Motor neuron (in vitro differentiated cells): ENCODE data around the gene FZD10. TPM values are rescaled to one million over a fixed set of nuclear protein-coding genes. Genes with fewer than 3 reads are reported as not detected.

Source experiments
- ATAC-seq, 8 experiments: fragments of 200-7000 bp; cut with Tn5 transposase; replicated peaks in 6 of 8; 2 replicates each; pipeline ENCODE4 v1.8.0; 2021; ENCODE audit warnings: mild to moderate bottlenecking in 8 of 8, moderate library complexity in 8 of 8
- H3K27ac ChIP-seq, 2 donors: fragments of 250-450 bp; sonication (Bioruptor Pico); 2 replicates each; pipeline ENCODE4 v1.9.0; 2021; ENCODE audit warnings: antibody characterized with exemption in 2 of 2, mild to moderate bottlenecking in 2 of 2, moderate library complexity in 1 of 2
- H3K4me1 ChIP-seq, 2 donors: fragments of 250-450 bp; sonication (Bioruptor Pico); replicated peaks in 1 of 2; 2 replicates each; pipeline ENCODE4 v1.6.1; 2021; ENCODE audit warnings: antibody characterized with exemption in 2 of 2, mild to moderate bottlenecking in 2 of 2, moderate library complexity in 1 of 2
- H3K4me3 ChIP-seq, 5 donors: fragments of 250-450 bp; sonication (Bioruptor Pico); 2 replicates each; pipeline ENCODE4 v1.9.0; 2021; ENCODE audit warnings: antibody characterized with exemption in 5 of 5, mild to moderate bottlenecking in 5 of 5, moderate library complexity in 4 of 5
- WGBS, 10 experiments: fragments of 450-650 bp; shearing (Covaris generic); methylation state at CpG; one replicate each; pipeline ENCODE4 v1.0.0; 2022; 5-methylcytosine and 5-hydroxymethylcytosine counted together
- in situ Hi-C, 9 experiments: fragments of 400-800 bp; cut with MboI; loops; one replicate each; pipeline ENCODE4 v1.15.0; 2021; ENCODE audit warnings: low sequenced_read_pairs in 9 of 9, low pct_unique_long_range_greater_than_20kb in 2 of 9; ENCODE audit not compliant: unreplicated experiment in 9 of 9
- total RNA-seq, 8 experiments: library from RNA; unstranded; fragments of 300-600 nt; gene quantifications; 2 replicates each; pipeline versions ENCODE4 v1.2.3 to v1.2.4, GENCODE V29; 2022

The FZD10 gene
- total RNA-seq, 8 experiments from 2014 or later = 0.08 to 4.9 (median 0.25) TPM

DNA sequence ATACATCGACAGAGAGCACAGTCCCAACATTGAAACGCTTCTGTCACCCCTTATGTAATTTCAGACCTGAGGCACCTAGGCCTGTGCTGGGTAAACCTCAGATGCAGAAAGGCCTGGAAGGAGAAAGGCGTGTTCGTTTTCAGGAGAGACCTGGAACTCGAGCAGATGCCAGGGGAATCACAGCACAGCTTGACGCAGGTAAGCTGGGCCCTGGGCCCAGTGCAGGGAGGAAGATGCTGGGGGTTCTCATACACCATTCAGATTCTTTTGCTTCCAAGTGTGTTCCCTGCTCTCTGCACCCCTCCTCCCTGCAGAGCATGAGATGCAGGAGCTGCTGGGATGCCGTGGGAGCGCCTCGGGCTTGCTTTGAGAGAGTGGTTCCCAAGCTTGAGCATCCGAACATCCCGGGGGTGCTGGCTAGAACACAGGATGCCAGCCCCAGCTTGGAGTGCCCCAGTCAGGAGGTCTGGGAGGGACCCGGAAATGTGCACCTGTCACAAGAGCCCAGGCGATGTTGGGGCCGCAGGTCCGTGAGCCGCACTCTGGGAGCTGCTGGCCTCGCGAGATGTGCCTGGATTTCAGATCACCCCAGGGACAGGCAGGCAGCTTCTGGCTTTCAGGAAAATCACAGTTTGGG is 35.9 kb downstream of the FZD10 start:
- 0 to 90% (median 66%) methylated on average over 1 to 12 of the region's 18 CpGs; no CpG with 5 or more reads in 4 of the 10 experiments for WGBS, 10 experiments
- no peaks in the 10 kb centered on the region for H3K4me1 ChIP-seq
- H3K4me3 ChIP-seq = no peak overlapping the region
- no peak overlapping the region for H3K27ac ChIP-seq
- ATAC-seq = no peak
- in situ Hi-C loops = no loop called here

DNA sequence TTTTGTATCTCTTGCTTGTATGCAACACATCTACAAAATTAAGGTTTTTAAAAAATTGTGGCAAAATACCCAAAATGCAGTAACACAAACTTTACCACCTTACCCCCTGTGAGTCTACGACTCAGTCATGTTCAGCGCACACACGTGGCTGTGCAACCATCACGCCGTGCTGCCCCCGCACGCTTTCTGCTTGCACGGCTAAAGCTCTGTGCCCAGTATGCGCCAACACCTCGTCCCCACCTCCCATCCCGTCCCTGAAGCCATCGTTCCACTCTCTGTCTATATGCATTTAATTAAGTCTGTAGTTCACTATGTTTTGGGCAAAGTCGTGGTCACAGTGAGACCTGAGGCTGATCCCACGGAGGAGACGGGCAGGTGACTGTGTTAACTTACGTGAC is 36.4 kb downstream of the FZD10 start:
- in situ Hi-C loops = no loop called here
- H3K4me3 ChIP-seq = no peak overlapping the region
- H3K27ac ChIP-seq = no peak overlapping the region
- H3K4me1 ChIP-seq = no peaks in the 10 kb centered on the region
- no peak for ATAC-seq
- 35 to 74% (median 65%) methylated on average over 3 to 11 of the region's 16 CpGs; no CpG with 5 or more reads in 5 of the 10 experiments for WGBS, 10 experiments

DNA sequence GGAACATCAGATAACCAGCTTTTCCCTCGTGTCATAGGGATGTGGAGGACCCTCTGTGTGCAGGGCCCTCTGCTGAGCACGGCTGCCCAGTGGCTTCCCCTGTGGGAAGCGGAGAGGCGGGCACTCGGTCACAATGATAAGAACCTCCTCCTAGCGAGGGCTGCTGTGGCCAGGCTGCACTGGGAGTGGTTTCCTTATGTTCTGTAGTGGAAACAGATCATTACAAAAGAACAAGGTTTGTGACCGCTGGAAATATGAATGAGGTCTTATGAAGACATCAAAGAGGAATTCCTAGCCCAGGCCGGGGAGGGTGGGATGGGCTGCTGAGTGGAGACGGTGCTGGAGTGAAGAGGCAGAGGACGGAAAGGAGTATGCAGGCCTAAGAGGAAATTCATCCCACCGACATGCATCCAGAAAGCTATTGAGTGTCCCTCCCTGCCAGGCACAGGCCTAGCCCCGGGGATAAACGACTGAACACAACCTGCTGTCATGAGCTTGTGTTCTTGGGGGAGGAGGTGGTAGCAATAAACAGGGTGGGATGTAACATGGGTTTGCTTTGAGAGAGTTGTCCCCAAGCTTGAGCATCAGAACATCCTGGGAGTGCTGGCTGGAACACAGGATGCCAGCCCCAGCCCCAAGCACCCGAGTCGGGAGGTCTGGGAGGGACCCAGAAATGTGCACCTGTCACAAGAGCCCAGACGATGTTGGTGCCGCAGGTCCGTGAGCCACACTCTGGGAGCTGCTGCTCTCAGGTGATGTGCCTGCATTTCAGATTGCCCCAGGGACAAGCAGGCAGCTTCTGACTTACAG is 37.5 kb downstream of the FZD10 start:
- no peaks in the 10 kb centered on the region for H3K4me1 ChIP-seq
- no peak overlapping the region for H3K4me3 ChIP-seq
- H3K27ac ChIP-seq = no peak overlapping the region
- ATAC-seq = no peak
- 0 to 100% (median 46%) methylated on average over 1 to 12 of the region's 18 CpGs; no CpG with 5 or more reads in 4 of the 10 experiments for WGBS, 10 experiments
- in situ Hi-C loops = no loop called here

DNA sequence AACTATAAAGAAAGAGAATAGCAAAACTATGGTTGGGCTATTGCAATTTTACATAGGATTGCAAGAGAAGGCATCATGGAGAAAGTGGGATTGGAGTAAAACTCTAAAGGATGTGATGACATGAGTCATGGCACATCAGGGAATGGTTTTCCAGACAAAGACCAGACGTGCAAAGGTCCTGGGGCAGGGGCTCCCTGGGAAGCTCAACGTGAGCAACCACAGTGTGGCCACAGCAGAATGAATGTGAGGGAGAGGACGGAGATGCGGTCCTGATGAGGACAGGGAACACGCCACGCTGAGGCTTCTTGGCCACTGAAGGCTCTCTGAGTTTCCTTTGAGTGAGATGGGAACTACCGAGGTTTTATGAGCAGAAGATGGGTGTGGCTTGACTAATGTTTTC is 38.2 kb downstream of the FZD10 start:
- no peak overlapping the region for H3K4me3 ChIP-seq
- no peak overlapping the region for H3K27ac ChIP-seq
- no peaks in the 10 kb centered on the region for H3K4me1 ChIP-seq
- no peak for ATAC-seq
- in situ Hi-C loops = no loop called here
- 0 to 83% (median 22%) methylated on average over 1 to 6 of the region's 7 CpGs; no CpG with 5 or more reads in 2 of the 10 experiments for WGBS, 10 experiments

DNA sequence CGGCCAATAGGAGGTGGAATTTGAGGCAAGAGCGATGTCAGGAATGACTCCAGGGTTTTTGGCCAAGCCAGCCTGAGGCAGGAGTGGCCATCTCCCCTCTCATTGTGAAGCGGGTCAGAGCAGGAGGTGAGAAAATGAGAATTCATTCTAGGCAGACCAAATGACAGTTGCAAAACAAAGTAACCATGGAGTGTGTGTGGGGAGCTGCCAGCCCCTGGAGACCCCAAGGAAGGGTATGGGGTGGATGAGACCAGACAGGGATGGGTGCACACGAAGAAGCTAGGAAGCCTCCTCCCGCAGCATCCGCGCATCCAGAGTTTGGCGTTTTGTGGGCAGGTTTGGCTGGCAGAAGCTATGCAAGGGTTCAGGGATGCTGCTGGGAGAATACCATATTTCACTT is 38.8 kb downstream of the FZD10 start:
- 17 to 100% (median 59%) methylated on average over 1 to 8 of the region's 8 CpGs; no CpG with 5 or more reads in 1 of the 10 experiments for WGBS, 10 experiments
- in situ Hi-C loops = no loop called here
- no peaks in the 10 kb centered on the region for H3K4me1 ChIP-seq
- ATAC-seq = no peak
- no peak overlapping the region for H3K27ac ChIP-seq
- no peak overlapping the region for H3K4me3 ChIP-seq

DNA sequence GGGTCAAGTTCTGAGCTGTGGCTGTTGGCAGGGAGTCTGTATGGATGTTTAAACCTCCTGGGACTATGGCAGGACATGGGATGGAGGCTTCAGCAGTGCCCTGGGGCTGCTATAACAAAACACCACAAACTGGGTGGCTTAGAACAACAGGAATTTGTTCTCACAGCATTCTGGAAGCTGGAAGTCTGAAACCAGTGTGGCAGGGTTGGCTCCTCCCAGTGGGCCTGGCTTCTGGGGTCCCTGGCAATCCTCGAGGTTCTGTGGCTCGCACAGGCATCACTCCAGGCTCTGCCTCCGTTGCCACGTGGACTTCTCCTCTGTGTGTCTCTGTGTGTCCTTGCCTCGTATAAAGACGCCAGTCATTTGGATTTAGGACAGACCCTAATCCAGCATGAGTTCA is 39.9 kb downstream of the FZD10 start:
- WGBS, 10 experiments = 0 to 90% (median 30%) methylated on average over 1 to 5 of the region's 6 CpGs; no CpG with 5 or more reads in 5 of the 10 experiments
- ATAC-seq = no peak
- no peak overlapping the region for H3K27ac ChIP-seq
- in situ Hi-C loops = no loop called here
- no peak overlapping the region for H3K4me3 ChIP-seq
- H3K4me1 ChIP-seq = no peaks in the 10 kb centered on the region

DNA sequence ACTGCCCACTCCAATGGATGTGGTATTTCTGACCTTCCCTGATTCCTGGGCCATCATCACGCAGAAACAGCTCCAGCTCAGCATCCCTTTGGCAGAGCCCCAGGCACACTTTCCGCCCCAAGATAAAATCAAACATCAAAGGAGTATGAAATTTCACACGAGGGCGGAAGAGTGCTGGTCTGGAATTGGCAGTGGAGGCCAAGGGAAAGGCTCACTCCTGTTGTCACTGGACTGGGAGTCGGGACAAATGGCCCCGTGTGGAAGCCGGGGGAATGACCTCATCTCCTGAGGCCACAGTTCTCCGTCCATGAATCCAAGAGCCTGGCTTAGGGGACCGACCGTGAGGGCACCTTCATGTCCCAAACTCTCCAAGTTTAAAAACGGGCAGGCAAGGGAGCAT is 40.9 kb downstream of the FZD10 start:
- Histone ChIP-seq H3K27ac (no peak overlapping the region), H3K4me3 (no peak overlapping the region), H3K4me1 (no peaks in the 10 kb centered on the region)
- ATAC-seq = no peak
- 17 to 78% (median 58%) methylated on average over 1 to 10 of the region's 11 CpGs; no CpG with 5 or more reads in 4 of the 10 experiments for WGBS, 10 experiments
- in situ Hi-C loops = no loop called here

DNA sequence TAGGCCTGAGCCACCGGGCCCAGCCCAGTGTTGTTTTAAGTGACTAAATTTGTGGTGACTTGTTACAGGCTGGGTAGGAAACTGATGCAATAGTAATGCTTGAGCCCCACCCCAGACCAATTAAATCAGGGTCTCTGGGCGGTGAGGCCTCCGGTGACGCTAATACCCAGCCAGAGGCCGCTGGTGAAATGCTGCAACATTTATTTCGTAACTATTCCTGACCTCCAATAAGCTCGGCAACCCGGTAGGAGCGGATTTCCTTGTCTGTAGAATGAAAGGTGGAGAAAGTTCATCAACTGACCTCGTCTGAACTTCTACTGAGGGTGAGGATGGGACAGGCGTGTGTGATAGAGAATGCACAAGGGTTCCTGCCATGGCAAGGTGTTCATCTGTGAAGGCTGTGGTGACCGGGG is 42.3 kb downstream of the FZD10 start:
- Histone ChIP-seq H3K4me1 (no peaks in the 10 kb centered on the region), H3K27ac (no peak overlapping the region), H3K4me3 (no peak overlapping the region)
- ATAC-seq = no peak
- WGBS, 10 experiments = 0 to 90% (median 46%) methylated on average over 1 to 11 of the region's 12 CpGs; no CpG with 5 or more reads in 4 of the 10 experiments
- in situ Hi-C loops = no loop called here

DNA sequence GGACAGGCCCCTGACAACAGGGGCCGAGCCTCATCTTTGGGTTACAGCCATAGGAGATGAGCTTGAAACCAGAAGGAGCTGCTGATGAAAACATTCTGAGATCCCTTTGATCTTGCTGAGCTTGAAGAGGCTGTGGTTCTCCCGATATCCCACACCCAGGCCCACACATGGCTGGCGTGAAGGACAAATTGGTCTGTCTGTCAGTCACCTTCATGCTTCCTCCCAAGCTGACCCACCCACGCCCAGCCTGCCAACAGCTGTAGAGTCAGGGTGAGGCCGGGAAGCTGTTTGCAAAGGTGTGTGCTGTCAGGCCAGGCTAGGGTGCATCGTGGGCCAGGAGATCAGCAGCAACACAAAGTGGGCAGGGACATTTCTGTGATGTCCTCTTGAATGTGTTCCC is 43.2 kb downstream of the FZD10 start:
- in situ Hi-C loops = no loop called here
- Histone ChIP-seq H3K4me3 (no peak overlapping the region), H3K4me1 (no peaks in the 10 kb centered on the region), H3K27ac (no peak overlapping the region)
- ATAC-seq = no peak
- WGBS, 10 experiments = 0 to 80% (median 17%) methylated on average over 1 to 5 of the region's 6 CpGs; no CpG with 5 or more reads in 5 of the 10 experiments

DNA sequence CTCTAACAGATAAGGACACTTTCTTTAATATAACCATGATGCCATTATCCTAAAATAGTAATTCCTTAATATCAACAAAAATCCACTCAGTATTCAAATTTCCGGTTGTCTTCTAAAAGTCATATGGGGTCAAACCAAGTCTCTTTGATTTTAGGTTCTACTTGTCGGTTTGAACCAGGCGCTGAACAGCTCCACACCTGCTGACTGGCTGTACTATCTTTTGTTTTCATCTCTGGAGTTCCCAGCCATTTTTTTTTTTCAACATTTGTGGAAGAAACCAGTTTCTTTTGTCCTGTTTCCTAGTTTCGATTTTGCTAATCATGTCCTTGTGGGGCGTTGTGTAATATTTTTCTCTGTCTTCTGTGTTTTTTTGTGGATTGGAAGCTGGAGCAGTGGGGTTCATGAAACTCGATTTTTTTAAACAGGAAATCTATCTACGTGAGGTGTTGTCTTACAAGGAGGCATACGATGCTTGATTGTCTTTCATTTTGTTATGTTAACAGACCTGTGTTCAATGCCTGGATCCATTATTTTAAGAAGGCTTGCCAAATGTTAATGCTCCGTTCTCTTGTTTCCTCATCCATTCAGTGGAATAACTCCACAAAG is 50.2 kb downstream of the FZD10 start:
- H3K27ac ChIP-seq = no peak overlapping the region
- no peaks in the 10 kb centered on the region for H3K4me1 ChIP-seq
- in situ Hi-C loops = no loop called here
- no peak overlapping the region for H3K4me3 ChIP-seq
- no peak for ATAC-seq
- 0 to 80% (median 45%) methylated on average over 1 to 9 of the region's 9 CpGs for WGBS, 10 experiments

DNA sequence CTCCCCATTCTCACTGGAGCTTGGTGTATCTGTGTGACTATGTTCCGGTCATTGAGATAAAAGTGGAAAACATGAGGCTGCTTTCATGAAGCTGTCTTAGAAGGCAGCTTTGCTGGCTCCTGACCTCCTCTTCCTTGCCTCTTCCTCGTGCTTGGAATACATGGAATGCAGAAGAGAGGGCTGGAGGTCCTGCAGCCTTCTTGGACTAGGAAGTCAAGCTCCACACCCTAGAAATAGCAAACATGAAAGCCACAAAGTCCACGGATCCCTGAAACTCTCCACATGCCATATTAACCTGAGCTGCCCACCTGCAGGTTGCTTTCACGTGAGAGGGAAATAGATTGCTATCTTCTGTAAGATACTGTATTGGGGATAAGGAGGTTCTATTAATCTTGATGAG is 51.0 kb downstream of the FZD10 start:
- 5 to 95% (median 25%) methylated on average over 1 to 4 of the region's 4 CpGs; no CpG with 5 or more reads in 3 of the 10 experiments for WGBS, 10 experiments
- no peak for ATAC-seq
- in situ Hi-C loops = no loop called here

DNA sequence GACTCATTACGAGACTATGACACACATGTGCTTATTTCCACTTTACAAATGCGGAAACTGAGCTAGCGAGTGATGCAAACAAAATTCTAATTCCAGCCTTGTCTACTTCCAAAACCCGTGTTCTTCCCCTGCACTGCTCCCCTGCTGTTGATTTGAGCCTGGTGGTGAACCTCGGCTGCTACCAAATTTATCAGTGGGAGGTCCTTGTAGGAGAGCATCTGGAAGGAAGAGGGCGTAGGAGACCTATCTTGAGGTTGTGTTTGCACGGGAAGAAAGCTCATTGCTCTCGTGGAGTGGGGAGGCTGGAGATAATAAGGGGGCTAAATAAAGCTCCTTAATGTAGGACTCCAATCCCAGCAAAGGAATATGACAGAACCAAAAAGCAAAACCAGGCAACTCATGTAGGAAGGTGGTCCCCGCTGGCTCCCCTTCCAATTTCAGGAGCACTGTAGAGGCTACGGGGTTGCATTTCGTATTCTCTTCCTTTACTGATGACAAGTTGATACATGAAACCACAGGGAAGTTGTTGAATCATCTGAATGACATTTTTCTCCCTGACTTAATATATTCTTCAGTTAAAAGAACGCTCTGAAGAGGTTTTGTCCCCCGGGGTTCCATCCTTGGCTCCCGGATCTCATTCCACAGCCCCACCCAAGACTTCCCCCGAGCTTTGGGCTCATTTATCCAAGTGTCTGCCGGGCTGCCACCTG is 52.6 kb downstream of the FZD10 start:
- no peak overlapping the region for H3K4me3 ChIP-seq
- WGBS, 10 experiments = 0 to 70% (median 50%) methylated on average over 2 to 15 of the region's 16 CpGs; no CpG with 5 or more reads in 1 of the 10 experiments
- in situ Hi-C loops = no loop called here
- no peak for ATAC-seq
- H3K4me1 ChIP-seq = no peaks in the 10 kb centered on the region
- H3K27ac ChIP-seq = no peak overlapping the region

More for the DNA sequence above, 51.0 kb downstream of the FZD10 start:
- Histone ChIP-seq H3K27ac (no peak overlapping the region), H3K4me3 (no peak overlapping the region), H3K4me1 (no peaks in the 10 kb centered on the region)
